ENCODE data around the gene RCAN2.
"Not testable (repeated sequence)": the region's sequence is repeated elsewhere in the genome, so short reads cannot be mapped to it uniquely, and the experiment has no call there.

The RCAN2 gene

DNA sequence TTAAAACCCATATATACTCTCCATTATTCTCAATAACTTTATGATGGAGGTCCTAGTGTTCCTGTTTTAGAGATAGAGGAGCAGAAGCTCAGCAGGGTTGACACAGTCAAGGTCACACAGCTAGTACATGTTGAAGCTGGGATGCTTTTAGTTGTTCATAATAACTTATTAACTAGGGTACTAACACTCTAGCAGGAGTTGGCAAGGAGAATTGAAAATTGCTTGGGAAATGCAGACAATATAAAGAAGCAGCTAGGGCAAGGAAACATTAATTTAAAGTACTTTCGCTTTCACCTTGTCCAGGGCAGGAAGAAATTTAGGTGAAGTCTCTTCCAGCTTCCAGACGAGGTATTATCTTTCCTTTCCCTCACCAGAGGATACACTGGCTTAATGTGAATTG, 133.7 kb downstream of the RCAN2 start:
- no peaks in the 10 kb centered on the region for H3K4me1 Mint-ChIP-seq
- H3K4me3 Mint-ChIP-seq: no peak overlapping the region
- H3K27ac Mint-ChIP-seq: no peak overlapping the region
- H3K9me3 Mint-ChIP-seq: no peaks in the 10 kb centered on the region
- no peak for ATAC-seq
- H3K27me3 Mint-ChIP-seq: peaks cover 17% of the 10 kb centered on the region
- DNase-seq: no peak

DNA sequence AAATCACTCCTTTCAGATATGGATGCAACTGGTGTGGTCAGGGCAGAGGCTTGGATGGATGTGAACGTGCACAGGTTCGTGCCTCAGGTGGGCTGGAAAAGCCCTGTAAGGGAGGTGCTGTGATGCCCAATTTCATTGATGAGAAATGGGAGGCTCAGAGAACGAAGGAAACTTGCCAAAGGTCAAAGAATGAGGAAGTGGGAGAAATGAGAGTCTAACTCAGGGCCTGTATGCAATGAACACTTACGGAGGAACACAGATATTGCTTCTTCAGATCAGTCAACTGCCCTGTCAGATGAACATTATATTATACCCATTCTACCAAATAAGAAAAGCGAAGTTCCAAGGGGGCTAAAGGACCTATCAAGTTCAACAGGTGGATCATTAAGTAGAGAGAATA, 134.7 kb downstream of the RCAN2 start:
- DNase-seq: no peak
- Mint-ChIP-seq H3K27ac (no peak overlapping the region), H3K9me3 (no peaks in the 10 kb centered on the region), H3K4me1 (no peaks in the 10 kb centered on the region), H3K4me3 (no peak overlapping the region), H3K27me3 (peaks cover 20% of the 10 kb centered on the region)
- no peak for ATAC-seq

DNA sequence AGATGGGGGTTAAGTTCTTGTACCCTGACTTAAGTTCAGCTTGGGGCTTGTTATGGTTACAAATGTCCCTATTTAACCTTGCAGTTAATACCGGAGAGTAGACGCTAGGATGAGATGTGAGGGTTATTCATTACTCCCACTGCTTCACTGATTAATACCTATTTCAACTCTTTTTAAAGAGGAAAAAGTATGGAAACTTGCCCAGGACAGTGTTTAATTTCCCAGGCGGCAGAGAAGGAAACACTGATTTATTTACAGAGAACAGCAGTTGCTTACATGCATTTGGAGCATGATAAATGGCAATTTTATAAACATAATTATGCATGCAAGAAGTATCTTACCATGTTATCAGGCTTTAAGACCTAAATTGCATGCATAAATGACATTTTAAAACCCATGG, 137.7 kb downstream of the RCAN2 start:
- Mint-ChIP-seq H3K27ac (no peak overlapping the region), H3K4me3 (no peak overlapping the region), H3K9me3 (no peaks in the 10 kb centered on the region), H3K4me1 (no peaks in the 10 kb centered on the region), H3K27me3 (peaks cover 28% of the 10 kb centered on the region)
- no peak for DNase-seq
- ATAC-seq: no peak

DNA sequence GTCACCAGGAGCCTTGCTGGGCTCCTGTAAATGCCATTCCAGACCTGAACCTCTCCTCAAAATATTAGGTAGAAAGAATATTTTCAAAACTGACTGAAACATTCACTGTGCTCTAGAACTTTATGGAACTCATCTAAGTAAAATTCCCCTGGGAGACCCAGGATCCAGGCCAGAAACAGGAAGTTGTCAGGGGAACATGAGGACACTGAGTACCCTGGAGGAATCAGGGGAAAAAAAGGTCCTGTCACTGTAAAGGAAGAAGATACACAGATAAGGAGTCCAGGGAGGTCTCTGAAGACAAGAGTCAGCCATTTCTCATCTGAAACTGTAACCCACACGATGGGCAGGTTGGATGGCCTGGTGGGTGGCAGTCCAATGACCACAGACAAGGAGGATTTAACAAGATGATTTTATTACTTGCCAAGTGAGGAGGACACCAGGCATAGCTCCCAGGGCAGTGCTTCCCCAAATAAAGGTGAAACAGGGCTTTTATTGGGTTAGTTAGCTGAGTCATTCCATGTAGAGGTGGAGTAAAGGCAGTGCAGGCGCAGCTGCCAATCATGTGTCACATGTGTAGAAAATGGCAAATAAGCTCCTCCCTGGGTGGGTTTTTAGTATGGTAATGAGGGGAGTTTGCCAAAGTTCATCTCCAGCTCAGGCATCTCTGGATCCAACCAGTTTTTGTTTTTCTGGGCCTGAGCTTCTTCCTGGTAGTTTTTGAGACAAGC, 138.5 kb downstream of the RCAN2 start:
- H3K27me3 Mint-ChIP-seq: peaks cover 34% of the 10 kb centered on the region

DNA sequence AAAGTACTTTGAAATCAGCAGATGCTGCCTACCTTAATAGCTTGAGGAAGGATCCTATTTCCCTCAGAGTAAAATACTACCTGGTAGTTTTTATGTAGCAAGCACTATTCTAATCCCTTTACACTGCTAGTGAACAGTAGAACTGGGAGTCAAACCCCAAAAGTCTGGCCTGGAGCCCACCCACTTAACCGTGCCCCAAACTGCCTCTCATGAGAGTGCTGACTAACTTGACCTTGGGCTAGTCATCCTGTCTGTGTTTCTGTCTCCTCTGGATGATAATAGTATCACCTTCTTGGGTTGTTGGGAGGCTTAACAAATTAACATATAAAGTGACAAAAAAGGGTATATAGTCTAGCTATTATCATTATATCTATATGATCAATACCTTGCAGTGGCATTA, 140.5 kb downstream of the RCAN2 start:
- Mint-ChIP-seq H3K27me3 (peaks cover 34% of the 10 kb centered on the region), H3K4me1 (no peaks in the 10 kb centered on the region), H3K27ac (no peak overlapping the region), H3K9me3 (no peaks in the 10 kb centered on the region), H3K4me3 (no peak overlapping the region)
- DNase-seq (no peak), ATAC-seq (no peak)

More for the DNA sequence above, 138.5 kb downstream of the RCAN2 start:
- no peak overlapping the region for H3K4me3 Mint-ChIP-seq
- no peaks in the 10 kb centered on the region for H3K9me3 Mint-ChIP-seq
- H3K27ac Mint-ChIP-seq: no peak overlapping the region
- DNase-seq (no peak), ATAC-seq (no peak)
- no peaks in the 10 kb centered on the region for H3K4me1 Mint-ChIP-seq

DNA sequence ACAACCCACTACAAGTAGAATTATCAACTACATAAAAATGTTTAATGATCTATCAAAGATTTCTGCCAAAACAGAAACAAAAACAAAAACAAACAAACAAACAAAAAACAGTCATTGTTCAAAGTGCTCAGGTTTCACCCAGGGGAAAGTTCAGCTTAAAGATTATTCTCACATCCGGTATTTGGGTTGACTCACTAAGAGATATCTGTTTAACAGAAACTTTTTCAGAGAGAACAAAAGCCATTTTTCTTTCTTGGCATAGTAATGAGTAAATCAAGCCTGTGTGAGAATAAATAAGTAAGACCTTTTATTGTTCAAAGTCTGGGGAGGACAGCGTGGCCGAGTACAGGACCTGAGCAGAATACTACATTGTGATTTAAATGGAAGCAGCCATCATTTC, 143.6 kb downstream of the RCAN2 start:
- no peak for ATAC-seq
- Mint-ChIP-seq H3K27ac (no peak overlapping the region), H3K4me3 (no peak overlapping the region), H3K9me3 (no peaks in the 10 kb centered on the region), H3K4me1 (no peaks in the 10 kb centered on the region), H3K27me3 (peaks cover 49% of the 10 kb centered on the region)
- DNase-seq: no peak

DNA sequence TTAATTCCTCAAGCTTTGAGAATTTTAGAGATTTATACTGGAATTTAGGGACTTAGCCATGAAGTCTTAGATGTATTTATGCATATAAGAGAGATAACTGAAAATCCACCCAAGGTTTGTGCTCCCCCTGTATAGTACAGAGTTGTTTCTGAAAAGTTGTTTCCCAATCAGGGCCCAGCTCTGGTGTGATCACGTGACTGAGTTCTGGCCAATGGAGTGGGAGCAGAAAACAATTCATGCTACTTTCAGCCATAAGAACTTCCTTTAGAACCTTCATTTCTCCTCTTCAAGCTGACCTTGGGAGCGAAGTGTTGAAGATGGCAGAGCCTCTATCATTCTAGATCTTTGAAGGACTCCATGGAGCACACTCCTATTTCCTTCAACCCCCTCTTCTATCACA, 151.0 kb downstream of the RCAN2 start:
- no peak for ATAC-seq
- Mint-ChIP-seq H3K27ac (no peak overlapping the region), H3K4me3 (no peak overlapping the region), H3K4me1 (no peaks in the 10 kb centered on the region), H3K9me3 (no peaks in the 10 kb centered on the region), H3K27me3 (peaks cover 44% of the 10 kb centered on the region)
- no peak for DNase-seq

DNA sequence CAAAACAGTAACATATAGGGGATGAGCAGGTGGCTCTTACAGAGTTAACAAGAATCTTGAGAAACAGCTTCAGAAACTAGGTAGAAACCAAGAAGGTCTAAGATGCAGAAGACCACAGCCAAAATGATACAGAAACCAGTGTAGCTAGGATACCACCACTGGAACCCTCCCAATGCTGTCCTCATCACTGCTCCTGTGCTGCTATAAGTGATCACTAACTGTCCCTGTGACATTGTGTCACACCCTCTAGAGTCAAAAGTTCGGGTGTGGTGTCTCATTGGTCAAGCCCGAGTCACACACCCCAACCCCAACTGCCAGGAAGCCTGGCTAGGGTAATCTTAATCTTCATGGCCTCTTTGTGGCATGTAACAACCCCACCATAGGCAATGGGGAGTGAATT, 153.1 kb downstream of the RCAN2 start:
- Mint-ChIP-seq H3K27me3 (peaks cover 28% of the 10 kb centered on the region), H3K4me1 (no peaks in the 10 kb centered on the region), H3K9me3 (no peaks in the 10 kb centered on the region), H3K4me3 (no peak overlapping the region), H3K27ac (no peak overlapping the region)
- no peak for ATAC-seq
- DNase-seq: no peak

DNA sequence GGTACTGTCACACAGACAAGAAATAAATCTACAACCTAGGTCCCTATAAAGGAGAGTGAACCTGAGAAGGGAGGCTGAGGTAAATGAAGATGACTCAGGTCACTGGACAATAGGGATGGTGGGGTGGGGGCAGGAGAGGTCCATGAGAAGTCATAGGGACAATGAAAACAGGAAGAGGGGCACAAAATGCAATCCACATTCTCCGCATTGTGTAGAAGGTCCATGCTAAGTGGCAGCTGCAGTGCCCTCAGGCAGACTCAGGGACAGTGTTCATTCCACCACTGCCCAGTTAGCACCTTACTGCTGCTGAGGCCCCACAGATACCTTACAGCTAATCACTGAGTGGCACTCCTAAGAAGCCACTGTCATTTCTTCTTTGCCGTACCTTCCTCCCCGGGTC, 156.8 kb downstream of the RCAN2 start:
- H3K27me3 Mint-ChIP-seq: peaks cover 12% of the 10 kb centered on the region
- ATAC-seq (no peak), DNase-seq (no peak)
- peak overlapping the region in 1 of 2 donors; percentile 13 for H3K27ac Mint-ChIP-seq
- no peak overlapping the region for H3K4me3 Mint-ChIP-seq
- H3K4me1 Mint-ChIP-seq: no peaks in the 10 kb centered on the region
- no peaks in the 10 kb centered on the region for H3K9me3 Mint-ChIP-seq

DNA sequence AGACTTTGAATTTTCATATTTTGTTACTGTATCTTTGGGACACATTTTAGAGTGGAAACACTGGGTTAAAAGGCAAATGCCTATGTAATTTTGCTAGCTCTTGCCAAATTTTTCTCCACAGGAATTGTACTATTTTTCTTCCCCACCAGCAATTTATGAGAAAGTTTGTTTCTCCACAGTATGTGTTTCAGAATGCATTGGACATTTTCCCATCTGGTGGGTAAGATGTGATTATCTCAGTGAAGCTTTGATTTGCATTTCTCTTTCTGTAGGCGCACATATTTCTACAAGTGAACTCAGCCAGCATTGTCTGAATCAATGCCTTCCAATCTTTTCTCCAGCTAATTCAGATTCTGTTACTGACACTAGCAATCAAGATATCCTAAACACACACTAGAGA, 157.8 kb downstream of the RCAN2 start:
- no peak overlapping the region for H3K4me3 Mint-ChIP-seq
- DNase-seq (no peak), ATAC-seq (no peak)
- peaks cover 20% of the 10 kb centered on the region for H3K27me3 Mint-ChIP-seq
- H3K27ac Mint-ChIP-seq: no peak overlapping the region
- no peaks in the 10 kb centered on the region for H3K4me1 Mint-ChIP-seq
- H3K9me3 Mint-ChIP-seq: no peaks in the 10 kb centered on the region

DNA sequence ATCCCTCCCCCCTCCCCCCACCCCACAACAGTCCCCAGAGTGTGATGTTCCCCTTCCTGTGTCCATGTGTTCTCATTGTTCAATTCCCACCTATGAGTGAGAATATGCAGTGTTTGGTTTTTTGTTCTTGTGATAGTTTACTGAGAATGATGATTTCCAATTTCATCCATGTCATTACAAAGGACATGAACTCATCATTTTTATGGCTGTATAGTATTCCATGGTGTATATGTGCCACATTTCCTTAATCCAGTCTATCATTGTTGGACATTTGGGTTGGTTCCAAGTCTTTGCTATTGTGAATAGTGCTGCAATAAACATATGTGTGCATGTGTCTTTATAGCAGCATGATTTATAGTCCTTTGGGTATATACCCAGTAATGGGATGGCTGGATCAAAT, 158.8 kb downstream of the RCAN2 start:
- H3K9me3 Mint-ChIP-seq, DNase-seq, ATAC-seq, H3K4me1 Mint-ChIP-seq, H3K4me3 Mint-ChIP-seq, H3K27ac Mint-ChIP-seq: not testable (repeated sequence)
- H3K27me3 Mint-ChIP-seq: peaks cover 20% of the 10 kb centered on the region

DNA sequence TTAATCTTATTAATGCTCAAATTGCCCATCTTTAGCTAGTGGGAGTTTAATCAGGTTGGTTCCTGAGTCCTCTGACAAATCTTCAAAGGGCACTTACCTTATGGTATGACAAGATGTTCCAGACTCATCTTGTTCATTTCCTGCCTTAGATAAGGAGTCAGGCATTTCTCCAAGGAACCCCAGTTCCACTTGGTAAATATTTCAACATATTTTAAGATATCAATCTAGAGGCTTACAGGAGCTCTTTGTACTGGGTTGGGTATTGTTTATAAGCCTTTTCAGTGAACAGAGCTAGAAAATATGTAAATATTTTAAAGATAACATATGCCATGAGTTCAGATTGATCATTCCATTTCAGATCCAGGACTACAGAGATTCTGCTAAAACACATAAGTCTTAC, 159.8 kb downstream of the RCAN2 start:
- no peak overlapping the region for H3K27ac Mint-ChIP-seq

DNA sequence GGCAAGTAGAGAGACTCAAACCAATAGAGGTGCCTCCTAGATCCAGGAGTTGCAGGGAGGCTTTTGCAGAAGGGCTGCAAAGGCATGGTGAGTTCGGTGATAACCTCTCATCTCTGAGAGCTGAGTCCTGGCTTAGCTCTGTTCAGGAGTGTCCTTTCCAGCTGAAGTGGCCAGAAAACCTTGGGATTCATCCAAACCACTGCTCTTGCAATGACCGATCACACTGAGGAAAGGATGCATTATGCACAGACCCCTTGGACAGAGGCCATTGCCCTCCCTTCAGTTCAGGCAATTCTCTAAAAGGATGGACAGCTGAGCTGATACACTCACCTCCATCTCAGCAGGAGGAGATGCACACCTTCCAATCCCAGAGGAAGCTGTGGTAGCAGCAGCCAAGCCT, 161.7 kb downstream of the RCAN2 start:
- no peak overlapping the region for H3K27ac Mint-ChIP-seq
- ATAC-seq (no peak), DNase-seq (no peak)
- H3K4me1 Mint-ChIP-seq: no peaks in the 10 kb centered on the region
- no peak overlapping the region for H3K4me3 Mint-ChIP-seq
- peaks cover 17% of the 10 kb centered on the region for H3K27me3 Mint-ChIP-seq
- no peaks in the 10 kb centered on the region for H3K9me3 Mint-ChIP-seq

More for the DNA sequence above, 159.8 kb downstream of the RCAN2 start:
- no peaks in the 10 kb centered on the region for H3K4me1 Mint-ChIP-seq
- no peaks in the 10 kb centered on the region for H3K9me3 Mint-ChIP-seq
- no peak for DNase-seq
- no peak for ATAC-seq
- H3K27me3 Mint-ChIP-seq: peaks cover 24% of the 10 kb centered on the region
- H3K4me3 Mint-ChIP-seq: no peak overlapping the region

DNA sequence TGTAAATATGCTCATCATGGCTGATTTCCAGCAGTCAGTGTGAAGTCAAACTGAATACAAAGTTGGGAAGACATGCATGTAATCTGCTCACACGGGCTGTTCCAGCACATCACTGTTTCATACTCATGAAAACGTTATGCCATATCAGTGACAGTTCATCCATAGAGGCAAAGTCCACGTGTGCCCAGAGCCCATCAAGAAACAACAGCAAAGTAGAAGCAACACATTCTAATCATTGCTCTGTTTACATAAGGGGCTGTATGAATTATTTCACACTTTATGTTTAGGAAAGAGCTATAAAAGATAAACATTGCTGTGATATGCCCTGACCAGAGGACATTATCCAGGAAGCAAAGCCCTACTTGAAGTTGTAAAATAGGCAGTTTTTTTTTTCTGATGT, 163.5 kb downstream of the RCAN2 start:
- Mint-ChIP-seq H3K27me3 (peaks cover 17% of the 10 kb centered on the region), H3K4me1 (no peaks in the 10 kb centered on the region), H3K9me3 (no peaks in the 10 kb centered on the region), H3K4me3 (no peak overlapping the region), H3K27ac (no peak overlapping the region)
- DNase-seq (no peak), ATAC-seq (no peak)

DNA sequence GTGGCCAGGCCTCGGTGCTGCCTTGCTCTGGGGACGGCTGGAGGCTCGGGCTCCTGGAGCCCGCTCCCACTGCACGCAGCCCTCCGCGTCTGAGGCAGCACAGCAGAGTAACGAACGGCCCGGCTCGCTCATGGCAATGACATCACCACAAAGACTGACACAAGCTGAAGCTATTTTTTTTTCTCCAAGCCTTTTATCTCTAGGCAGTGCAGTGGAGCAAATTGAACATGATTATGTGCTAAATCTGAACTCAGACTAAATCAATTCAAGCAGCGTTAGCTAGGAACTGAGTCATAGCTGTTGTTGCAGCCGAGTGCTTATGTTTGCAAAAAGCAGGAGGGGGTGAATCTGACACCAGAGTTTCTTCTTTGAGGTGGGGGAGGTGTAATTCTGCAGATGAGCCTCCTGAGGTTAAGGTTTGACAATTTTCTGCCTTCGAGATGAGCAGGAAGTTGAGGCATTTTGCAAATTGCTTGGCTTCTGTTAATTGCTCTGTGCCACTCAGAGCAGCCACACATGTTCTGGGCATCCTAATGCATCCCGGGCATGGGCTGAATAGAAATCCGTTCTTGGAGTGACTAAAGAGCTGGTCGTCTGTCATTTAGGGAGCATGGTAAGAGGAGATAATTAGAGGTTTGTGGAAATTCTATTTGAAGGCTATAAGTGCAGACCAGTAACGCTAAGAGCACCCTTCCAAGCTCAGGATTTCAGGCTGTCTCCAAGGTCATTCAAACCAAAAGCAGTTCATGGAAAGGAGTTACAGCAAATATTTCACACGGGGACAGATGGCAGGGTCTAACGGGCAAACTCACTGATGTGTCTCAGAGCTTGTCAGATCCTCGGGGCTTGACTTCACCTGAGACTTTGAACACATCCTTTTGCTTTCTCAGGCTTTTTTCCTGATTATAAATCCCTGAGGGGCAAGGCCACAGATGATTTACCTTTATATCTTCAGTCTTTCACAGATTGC, 165.4 kb downstream of the RCAN2 start:
- ATAC-seq: no peak
- H3K9me3 Mint-ChIP-seq: no peaks in the 10 kb centered on the region
- no peak overlapping the region for H3K27ac Mint-ChIP-seq
- H3K27me3 Mint-ChIP-seq: peaks cover 26% of the 10 kb centered on the region
- H3K4me1 Mint-ChIP-seq: no peaks in the 10 kb centered on the region
- no peak overlapping the region for H3K4me3 Mint-ChIP-seq
- no peak for DNase-seq

DNA sequence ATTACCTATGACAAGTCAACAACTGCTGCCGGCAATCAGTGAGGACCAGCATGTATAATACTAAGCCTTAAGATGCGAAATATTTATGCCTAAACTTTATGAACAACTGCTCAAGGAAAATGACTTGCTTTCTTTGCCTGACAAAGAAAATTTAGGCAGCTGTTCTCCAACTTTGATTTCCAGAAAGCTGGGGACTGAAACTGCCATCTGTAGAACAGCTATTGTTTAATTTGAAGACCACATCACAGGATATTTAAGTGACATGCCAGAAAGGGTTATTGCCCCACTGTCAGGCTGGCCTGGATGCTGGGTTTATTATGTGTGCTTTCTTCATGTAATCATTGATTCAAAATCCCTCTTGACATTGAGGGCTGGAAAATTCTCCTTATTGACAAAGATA, 166.5 kb downstream of the RCAN2 start:
- H3K4me3 Mint-ChIP-seq: no peak overlapping the region
- peaks cover 26% of the 10 kb centered on the region for H3K27me3 Mint-ChIP-seq
- no peak for DNase-seq
- H3K9me3 Mint-ChIP-seq: no peaks in the 10 kb centered on the region
- H3K4me1 Mint-ChIP-seq: no peaks in the 10 kb centered on the region
- ATAC-seq: no peak
- no peak overlapping the region for H3K27ac Mint-ChIP-seq
